Astrocyte (in vitro differentiated cells and primary cell): ENCODE data around the gene GPR139. TPM values are rescaled to one million over a fixed set of nuclear protein-coding genes. Genes with fewer than 3 reads are reported as not detected.

Experiments
- DNase-seq: peaks from one replicate; pipeline ENCODE4 v3.0.0-alpha.2; 2010; ENCODE audit warnings: low read depth
- FAIRE-seq: peaks from 2 replicates; lab custom pipeline; 2011; peaks lifted over from hg19 to GRCh38; lab: Jason Lieb, UNC
- H2AFZ ChIP-seq: 2 replicates; pipeline ENCODE4 v1.6.0; 2012; ENCODE audit warnings: low read depth, low read length, inconsistent platforms
- H3K27ac ChIP-seq: 2 replicates; pipeline ENCODE4 v1.5.1; 2011; ENCODE audit warnings: low read depth, low read length, inconsistent platforms
- H3K27me3 ChIP-seq: 2 replicates; pipeline ENCODE4 v1.6.0; 2011; ENCODE audit warnings: low read length, inconsistent platforms; ENCODE audit not compliant: insufficient read depth
- H3K36me3 ChIP-seq: 2 replicates; pipeline ENCODE4 v1.5.1; 2011; ENCODE audit warnings: low read length, inconsistent platforms; ENCODE audit not compliant: insufficient read depth
- H3K4me1 ChIP-seq: 2 replicates; pipeline ENCODE4 v1.5.1; 2011; ENCODE audit warnings: low read length, inconsistent platforms; ENCODE audit not compliant: insufficient read depth
- H3K4me2 ChIP-seq: 2 replicates; pipeline ENCODE4 v1.6.0; 2012; ENCODE audit warnings: low read length, inconsistent platforms
- H3K4me3 ChIP-seq: 2 replicates; pipeline ENCODE4 v1.5.1; 2011; ENCODE audit warnings: low read depth, mild to moderate bottlenecking, low read length, inconsistent platforms; ENCODE audit not compliant: insufficient read depth
- H3K79me2 ChIP-seq: 2 replicates; pipeline ENCODE4 v1.6.0; 2012; ENCODE audit warnings: mild to moderate bottlenecking, low read length, inconsistent platforms; ENCODE audit not compliant: insufficient read depth
- H3K9ac ChIP-seq: 2 replicates; pipeline ENCODE4 v1.6.0; 2012; ENCODE audit warnings: mild to moderate bottlenecking, low read length, inconsistent platforms
- H3K9me3 ChIP-seq: 2 replicates; pipeline ENCODE4 v1.5.1; 2012; ENCODE audit warnings: low read depth, mild to moderate bottlenecking, low read length, inconsistent platforms; ENCODE audit not compliant: insufficient read depth
- H4K20me1 ChIP-seq: 2 replicates; pipeline ENCODE4 v1.6.0; 2012; ENCODE audit warnings: low read length, inconsistent platforms; ENCODE audit not compliant: insufficient read depth
- H3K27ac Mint-ChIP-seq: one replicate; pipeline ENCODE4 v1.8.0; 2021; ENCODE audit warnings: mild to moderate bottlenecking, mixed read lengths; ENCODE audit not compliant: unreplicated experiment
- H3K27me3 Mint-ChIP-seq: one replicate; pipeline ENCODE4 v1.8.0; 2021; ENCODE audit warnings: low read depth, mixed read lengths; ENCODE audit not compliant: unreplicated experiment
- H3K36me3 Mint-ChIP-seq: one replicate; pipeline ENCODE4 v1.8.0; 2021; ENCODE audit warnings: low read depth, mixed read lengths; ENCODE audit not compliant: unreplicated experiment
- H3K4me1 Mint-ChIP-seq: one replicate; pipeline ENCODE4 v1.8.0; 2021; ENCODE audit warnings: low read depth, mixed read lengths; ENCODE audit not compliant: unreplicated experiment
- H3K4me3 Mint-ChIP-seq: one replicate; pipeline ENCODE4 v1.8.0; 2021; ENCODE audit warnings: mild to moderate bottlenecking, moderate library complexity, mixed read lengths; ENCODE audit not compliant: unreplicated experiment
- H3K9me3 Mint-ChIP-seq: one replicate; pipeline ENCODE4 v1.8.0; 2021; ENCODE audit warnings: mild to moderate bottlenecking, mixed read lengths; ENCODE audit not compliant: unreplicated experiment
- EZH2 ChIP-seq: IDR thresholded peaks from 2 replicates; pipeline ENCODE4 v1.6.1; 2012; ENCODE audit warnings: mild to moderate bottlenecking, low read length, inconsistent platforms; ENCODE audit not compliant: insufficient read depth
- total RNA-seq: library from RNA; stranded (reverse); gene quantifications from 2 replicates; pipeline ENCODE4 v1.2.1, GENCODE V29; 2021
- TF ChIP-seq, protein P1 (sequence below): IDR thresholded peaks from 2 replicates; pipeline ENCODE4 v1.5.1; 2011; ENCODE audit warnings: low read depth, mild to moderate bottlenecking, inconsistent platforms, low read length, moderate library complexity; ENCODE audit not compliant: insufficient read depth

Gene GPR139
- total RNA-seq, 1 donor from 2014 or later: not detected

DNA sequence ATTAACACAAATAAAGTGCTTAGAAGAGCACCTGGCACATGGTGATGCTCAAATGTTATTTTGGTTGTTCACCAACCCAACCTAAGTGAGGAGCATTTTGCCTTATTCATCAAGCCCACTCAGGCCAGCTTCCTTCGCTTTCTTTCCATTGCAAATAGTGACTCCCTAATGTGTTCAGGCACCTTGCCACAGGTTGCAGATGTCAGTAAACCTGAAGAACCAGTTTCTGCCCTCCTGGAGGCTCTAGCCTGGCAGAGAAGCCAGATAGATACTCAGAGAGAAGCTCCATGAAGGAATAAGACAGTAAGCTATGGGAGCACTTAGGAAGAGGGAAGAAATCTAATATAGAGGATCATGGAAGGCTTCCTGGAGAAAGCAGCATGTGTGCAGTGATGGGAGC lies 23.9 kb downstream of the GPR139 start:
- Histone ChIP-seq H2AFZ (no peak overlapping the region), H3K79me2 (no peaks in the 10 kb centered on the region), H4K20me1 (no peaks in the 10 kb centered on the region), H3K4me3 (no peak overlapping the region), H3K36me3 (no peaks in the 10 kb centered on the region), H3K27ac (no peak overlapping the region), H3K4me1 (no peaks in the 10 kb centered on the region), H3K4me2 (no peak overlapping the region), H3K9me3 (no peaks in the 10 kb centered on the region), H3K27me3 (no peaks in the 10 kb centered on the region), H3K9ac (no peak overlapping the region)
- no peaks in the 10 kb centered on the region for H3K4me1 Mint-ChIP-seq
- H3K36me3 Mint-ChIP-seq: no peaks in the 10 kb centered on the region
- TF ChIP-seq, protein P1, sequence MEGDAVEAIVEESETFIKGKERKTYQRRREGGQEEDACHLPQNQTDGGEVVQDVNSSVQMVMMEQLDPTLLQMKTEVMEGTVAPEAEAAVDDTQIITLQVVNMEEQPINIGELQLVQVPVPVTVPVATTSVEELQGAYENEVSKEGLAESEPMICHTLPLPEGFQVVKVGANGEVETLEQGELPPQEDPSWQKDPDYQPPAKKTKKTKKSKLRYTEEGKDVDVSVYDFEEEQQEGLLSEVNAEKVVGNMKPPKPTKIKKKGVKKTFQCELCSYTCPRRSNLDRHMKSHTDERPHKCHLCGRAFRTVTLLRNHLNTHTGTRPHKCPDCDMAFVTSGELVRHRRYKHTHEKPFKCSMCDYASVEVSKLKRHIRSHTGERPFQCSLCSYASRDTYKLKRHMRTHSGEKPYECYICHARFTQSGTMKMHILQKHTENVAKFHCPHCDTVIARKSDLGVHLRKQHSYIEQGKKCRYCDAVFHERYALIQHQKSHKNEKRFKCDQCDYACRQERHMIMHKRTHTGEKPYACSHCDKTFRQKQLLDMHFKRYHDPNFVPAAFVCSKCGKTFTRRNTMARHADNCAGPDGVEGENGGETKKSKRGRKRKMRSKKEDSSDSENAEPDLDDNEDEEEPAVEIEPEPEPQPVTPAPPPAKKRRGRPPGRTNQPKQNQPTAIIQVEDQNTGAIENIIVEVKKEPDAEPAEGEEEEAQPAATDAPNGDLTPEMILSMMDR: no peak
- TF ChIP-seq EZH2: no peak
- peaks cover 42% of the 10 kb centered on the region for H3K27me3 Mint-ChIP-seq
- FAIRE-seq: no peak
- no peak for DNase-seq
- H3K4me3 Mint-ChIP-seq: no peak overlapping the region
- no peaks in the 10 kb centered on the region for H3K9me3 Mint-ChIP-seq
- no peak overlapping the region for H3K27ac Mint-ChIP-seq

DNA sequence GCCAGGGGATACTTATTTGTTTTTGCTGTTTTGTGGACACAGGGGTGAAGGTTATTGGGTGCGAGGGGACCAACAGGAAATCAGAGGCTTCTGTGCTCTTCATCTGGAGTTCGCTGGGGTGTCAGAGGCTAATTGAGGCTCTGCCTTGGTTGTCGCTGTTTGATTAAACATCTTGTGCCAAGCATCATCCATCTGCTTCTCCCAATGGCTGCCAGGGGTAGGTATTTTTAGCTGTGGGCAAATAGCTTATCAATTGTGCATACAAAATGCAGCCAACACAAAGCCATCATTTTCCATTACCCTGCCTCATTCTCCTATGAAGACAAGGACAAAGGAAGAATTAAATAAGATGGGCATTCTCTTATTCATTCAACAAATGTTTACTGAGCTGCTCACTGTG lies 27.8 kb downstream of the GPR139 start:
- no peaks in the 10 kb centered on the region for H3K27me3 ChIP-seq
- H3K4me1 Mint-ChIP-seq: no peaks in the 10 kb centered on the region
- H3K9me3 Mint-ChIP-seq: no peaks in the 10 kb centered on the region
- no peaks in the 10 kb centered on the region for H3K36me3 Mint-ChIP-seq
- H3K4me2 ChIP-seq: no peak overlapping the region
- H3K27ac Mint-ChIP-seq: no peak overlapping the region
- DNase-seq: no peak
- H3K4me3 Mint-ChIP-seq: no peak overlapping the region
- no peak overlapping the region for H3K9ac ChIP-seq
- TF ChIP-seq, protein P1: no peak
- TF ChIP-seq EZH2: no peak
- no peak overlapping the region for H2AFZ ChIP-seq
- no peak for FAIRE-seq
- no peak overlapping the region for H3K27ac ChIP-seq
- H3K79me2 ChIP-seq: no peaks in the 10 kb centered on the region
- H3K4me3 ChIP-seq: no peak overlapping the region
- H3K9me3 ChIP-seq: no peaks in the 10 kb centered on the region
- H3K27me3 Mint-ChIP-seq: peaks cover 41% of the 10 kb centered on the region
- H3K4me1 ChIP-seq: no peaks in the 10 kb centered on the region
- H3K36me3 ChIP-seq: no peaks in the 10 kb centered on the region
- H4K20me1 ChIP-seq: no peaks in the 10 kb centered on the region

DNA sequence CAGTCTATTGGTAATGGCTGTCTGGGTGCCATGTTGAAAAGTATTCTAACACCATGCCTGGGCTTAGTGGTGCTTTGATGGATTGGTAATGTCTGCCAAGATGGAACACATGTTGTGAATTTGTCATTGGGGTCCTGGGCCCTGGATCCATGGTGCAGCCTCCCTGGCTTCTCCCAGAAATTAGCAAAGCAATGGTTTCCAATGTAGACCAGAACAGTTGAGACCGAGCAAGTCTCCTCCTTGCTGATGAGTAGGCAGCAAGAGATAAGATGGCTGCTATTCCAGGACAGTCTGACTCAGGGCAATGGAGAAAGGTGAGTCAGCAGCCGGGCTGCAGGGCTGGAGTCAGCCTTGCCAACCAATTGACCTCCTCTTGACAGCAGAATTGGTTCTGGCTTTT lies 30.8 kb downstream of the GPR139 start:
- FAIRE-seq (no peak), DNase-seq (no peak)
- no peak overlapping the region for H3K27ac ChIP-seq
- H3K9ac ChIP-seq: no peak overlapping the region
- no peak for TF ChIP-seq EZH2
- TF ChIP-seq, protein P1: no peak
- Mint-ChIP-seq H3K4me3 (no peak overlapping the region), H3K9me3 (no peaks in the 10 kb centered on the region), H3K27ac (no peak overlapping the region), H3K4me1 (no peaks in the 10 kb centered on the region), H3K27me3 (peaks cover 24% of the 10 kb centered on the region), H3K36me3 (no peaks in the 10 kb centered on the region)
- no peak overlapping the region for H3K4me2 ChIP-seq
- no peaks in the 10 kb centered on the region for H4K20me1 ChIP-seq
- H3K27me3 ChIP-seq: no peaks in the 10 kb centered on the region
- no peaks in the 10 kb centered on the region for H3K79me2 ChIP-seq
- H3K9me3 ChIP-seq: no peaks in the 10 kb centered on the region
- H3K4me3 ChIP-seq: no peak overlapping the region
- no peaks in the 10 kb centered on the region for H3K4me1 ChIP-seq
- H3K36me3 ChIP-seq: no peaks in the 10 kb centered on the region
- H2AFZ ChIP-seq: no peak overlapping the region
